ENCODE data around the gene GBP6.
"Not testable (repeated sequence)": the region's sequence is repeated elsewhere in the genome, so short reads cannot be mapped to it uniquely, and the experiment has no call there.

GBP6 gene

GRCh38 chr1:89369331-89369730, 5.5 kb downstream of the GBP6 start:
- DNase-seq: no peak

- DNase-seq: not testable (repeated sequence)
Observed at GRCh38 chr1:89373810-89374209, 10.0 kb downstream of the GBP6 start.

DNA sequence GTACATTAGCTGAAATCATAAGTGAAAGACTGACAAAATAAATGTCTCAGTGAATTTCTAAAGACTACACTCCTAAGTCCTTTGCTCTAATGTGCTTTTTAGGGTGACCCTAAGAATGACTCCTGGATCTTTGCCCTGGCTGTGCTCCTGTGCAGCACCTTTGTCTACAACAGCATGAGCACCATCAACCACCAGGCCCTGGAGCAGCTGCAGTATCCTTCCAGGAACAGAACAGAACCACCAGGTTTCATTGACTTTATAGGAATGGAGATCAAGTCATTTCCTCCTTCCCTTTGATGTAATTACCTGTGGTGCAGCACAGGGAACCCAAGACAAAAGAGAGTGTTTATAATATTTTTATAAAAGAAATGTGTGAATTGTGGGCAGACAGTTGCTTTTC, 14.1 kb downstream of the GBP6 start:
- no peak for DNase-seq

DNA sequence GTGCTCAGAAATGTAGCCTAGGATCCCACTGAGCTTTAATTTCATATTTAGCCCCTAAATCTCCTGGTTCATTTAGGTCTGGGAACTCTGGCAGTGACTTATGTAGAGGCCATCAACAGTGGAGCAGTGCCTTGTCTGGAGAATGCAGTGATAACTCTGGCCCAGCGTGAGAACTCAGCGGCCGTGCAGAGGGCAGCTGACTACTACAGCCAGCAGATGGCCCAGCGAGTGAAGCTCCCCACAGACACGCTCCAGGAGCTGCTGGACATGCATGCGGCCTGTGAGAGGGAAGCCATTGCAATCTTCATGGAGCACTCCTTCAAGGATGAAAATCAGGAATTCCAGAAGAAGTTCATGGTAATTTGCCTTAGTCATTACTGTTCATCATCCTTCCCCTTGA, 17.8 kb downstream of the GBP6 start:
- no peak for DNase-seq

GRCh38 chr1:89382479-89382878, 18.6 kb downstream of the GBP6 start:
- no peak for DNase-seq

DNA sequence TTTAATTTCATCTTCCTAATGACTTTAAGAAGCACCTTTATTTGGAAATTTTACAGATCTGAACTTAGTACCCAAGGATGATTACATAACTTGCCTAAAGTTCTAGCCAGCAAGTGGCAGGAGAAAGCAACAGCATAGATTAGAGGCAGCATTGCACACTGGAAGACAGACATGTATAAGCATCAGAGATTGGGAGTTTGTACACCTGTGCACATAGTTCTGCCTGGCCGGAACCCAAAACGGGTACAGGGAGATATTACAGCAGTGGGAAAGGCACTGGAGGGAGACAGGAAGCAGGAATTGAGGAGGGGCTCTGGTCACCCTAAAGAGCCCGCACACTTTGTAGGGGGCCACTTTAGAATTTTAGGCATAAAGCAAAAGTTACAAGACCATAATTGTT, 19.3 kb downstream of the GBP6 start:
- DNase-seq: no peak

DNA sequence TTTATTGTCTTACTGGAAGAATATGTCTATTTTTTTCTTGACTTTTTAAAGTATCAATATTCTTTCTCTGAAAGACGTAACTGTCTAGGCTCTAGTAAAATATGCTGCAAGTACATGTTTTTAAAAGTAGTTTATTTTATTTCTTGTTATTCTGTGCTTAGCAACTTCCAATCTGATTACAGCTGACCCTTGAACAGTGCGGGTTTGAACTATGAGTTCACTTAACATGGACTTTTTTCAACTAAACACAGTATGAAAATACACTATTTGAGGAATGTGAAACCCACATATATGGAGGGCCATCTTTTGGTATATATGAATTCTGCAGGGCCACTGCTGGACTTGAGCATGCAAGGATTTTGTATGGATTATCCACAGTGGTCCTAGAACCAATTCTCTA, 26.8 kb downstream of the GBP6 start:
- DNase-seq: no peak

- DNase-seq: no peak
Observed at GRCh38 chr1:89391686-89392085, 27.8 kb downstream of the GBP6 start.

DNA sequence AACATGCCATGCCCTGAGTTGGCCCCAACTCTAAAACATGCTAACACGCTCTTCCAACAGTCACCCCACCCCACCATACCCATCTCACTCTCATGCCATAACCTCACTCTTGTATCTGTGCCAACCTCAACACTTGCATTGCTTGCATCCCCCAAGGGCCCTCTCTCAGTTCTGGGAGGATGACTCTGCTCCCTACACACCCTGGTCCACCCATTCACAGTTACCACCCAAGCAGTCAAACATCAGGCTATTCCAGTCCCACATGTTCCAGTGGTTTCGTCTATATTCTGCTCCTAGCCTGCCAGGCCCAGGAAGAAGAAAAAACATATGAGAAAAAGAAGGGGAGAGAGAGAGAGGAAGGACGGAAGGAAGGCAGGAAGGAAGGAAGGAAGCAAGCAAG, 31.0 kb downstream of the GBP6 start:
- DNase-seq: no peak

DNA sequence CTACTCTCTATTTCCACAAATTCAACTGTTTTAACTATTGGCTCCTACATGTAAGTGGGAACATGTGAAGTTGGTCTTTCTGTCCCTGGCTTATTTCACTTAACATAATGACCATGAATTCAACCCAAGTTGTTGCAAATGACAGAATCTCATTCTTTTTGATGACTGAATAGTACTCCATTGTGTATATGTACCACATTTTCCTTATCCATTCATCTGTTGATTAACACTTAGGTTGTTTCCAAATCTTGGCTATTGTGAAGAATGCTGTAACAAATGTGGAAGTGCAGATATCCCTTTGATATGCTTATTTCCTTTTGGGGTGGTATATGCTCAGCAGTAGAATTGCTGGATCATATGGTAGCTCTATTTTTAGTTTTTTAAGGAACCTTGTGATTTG, 33.0 kb downstream of the GBP6 start:
- DNase-seq: no peak

DNA sequence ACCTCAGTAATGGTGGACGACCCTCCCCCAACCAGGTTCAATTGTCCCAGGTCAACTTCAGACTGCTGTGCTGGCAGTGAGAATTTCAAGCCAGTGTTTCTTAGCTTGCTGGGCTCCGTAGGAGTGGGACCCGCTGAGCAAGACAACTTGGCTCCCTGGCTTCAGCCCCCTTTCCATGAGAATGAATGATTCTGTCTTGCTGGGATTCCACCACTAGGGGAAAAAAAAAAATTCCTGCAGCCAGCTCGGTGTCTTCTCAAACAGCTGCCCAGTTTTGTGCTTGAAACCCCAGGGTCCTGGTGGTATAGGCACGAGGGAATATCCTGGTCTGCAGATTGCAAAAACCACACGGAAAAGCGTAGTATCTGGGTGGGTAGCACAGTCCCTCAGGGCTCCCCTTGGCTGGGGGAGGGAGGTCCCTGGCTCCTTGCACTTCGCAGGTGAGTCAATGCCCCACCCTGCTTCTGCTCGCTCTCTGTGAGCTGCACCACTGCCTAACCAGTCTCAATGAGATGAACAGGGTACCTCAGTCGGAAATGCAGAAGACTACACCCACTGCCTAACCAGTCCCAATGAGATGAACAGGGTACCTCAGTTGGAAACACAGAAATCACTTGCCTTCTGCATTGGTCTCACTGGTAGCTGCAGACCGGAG, 41.5 kb downstream of the GBP6 start:
- DNase-seq: no peak

GRCh38 chr1:89407360-89407759, 43.5 kb downstream of the GBP6 start:
- DNase-seq: no peak

DNA sequence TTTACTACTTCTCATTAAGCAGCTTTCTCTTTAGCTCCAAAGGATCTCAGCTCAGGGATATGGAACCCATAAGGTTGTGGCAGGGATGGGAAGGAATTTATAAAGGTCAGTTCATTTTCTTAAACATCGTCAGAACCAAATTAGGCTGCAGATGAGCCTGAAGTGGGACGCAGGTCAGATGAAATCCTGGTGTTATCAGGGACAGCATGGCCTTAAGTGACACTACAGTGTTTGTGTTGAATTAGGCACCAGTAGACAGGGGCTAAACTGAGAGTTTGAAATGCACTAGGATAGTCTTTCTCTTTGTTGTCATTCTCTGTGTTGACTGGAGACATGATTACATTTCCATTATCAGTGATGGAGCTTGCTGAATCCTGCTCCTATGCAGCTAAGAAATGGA, 43.9 kb downstream of the GBP6 start:
- not testable (repeated sequence) for DNase-seq

- no peak for DNase-seq
Observed at GRCh38 chr1:89425056-89425455, 61.2 kb downstream of the GBP6 start.

DNA sequence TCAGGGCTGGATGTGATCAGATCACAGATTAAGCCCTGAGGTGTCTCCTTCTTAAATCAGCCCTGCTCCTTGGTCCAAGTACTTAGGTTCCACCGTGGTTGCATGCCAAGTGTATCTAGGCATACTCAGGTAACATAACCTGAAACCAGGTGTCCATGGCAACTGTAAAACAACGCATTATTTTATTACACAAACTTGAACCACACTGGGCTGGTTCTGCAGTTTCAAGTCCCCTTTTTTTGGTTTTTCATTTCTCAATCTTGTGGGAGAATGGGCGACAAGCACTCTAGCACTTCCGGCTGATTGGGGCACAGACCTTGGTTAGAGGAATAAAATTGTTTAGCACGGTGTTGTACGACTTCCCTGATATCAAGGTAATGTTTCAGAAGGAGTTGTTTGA, 65.2 kb downstream of the GBP6 start:
- no peak for DNase-seq

GRCh38 chr1:89429681-89430080, 65.8 kb downstream of the GBP6 start:
- DNase-seq: not testable (repeated sequence)

DNA sequence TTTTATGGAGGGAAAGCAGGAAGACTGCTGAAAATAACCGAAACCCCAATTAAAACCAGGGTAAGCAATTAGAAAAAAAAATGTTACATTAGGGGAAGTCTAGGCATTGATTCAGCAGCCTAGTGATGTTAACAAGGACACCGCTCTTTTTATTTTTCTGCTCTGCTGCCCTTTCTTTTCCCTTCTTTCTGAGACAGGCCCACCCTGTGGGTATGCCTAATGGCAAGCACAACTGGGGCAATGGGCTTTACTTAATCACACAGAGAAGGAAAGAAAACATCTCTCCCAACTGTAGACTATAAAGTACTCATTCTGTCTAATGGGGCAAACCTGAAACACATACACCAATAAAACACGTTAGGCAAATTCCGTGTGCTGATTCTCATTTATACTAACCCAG, 69.6 kb downstream of the GBP6 start:
- no peak for DNase-seq

DNA sequence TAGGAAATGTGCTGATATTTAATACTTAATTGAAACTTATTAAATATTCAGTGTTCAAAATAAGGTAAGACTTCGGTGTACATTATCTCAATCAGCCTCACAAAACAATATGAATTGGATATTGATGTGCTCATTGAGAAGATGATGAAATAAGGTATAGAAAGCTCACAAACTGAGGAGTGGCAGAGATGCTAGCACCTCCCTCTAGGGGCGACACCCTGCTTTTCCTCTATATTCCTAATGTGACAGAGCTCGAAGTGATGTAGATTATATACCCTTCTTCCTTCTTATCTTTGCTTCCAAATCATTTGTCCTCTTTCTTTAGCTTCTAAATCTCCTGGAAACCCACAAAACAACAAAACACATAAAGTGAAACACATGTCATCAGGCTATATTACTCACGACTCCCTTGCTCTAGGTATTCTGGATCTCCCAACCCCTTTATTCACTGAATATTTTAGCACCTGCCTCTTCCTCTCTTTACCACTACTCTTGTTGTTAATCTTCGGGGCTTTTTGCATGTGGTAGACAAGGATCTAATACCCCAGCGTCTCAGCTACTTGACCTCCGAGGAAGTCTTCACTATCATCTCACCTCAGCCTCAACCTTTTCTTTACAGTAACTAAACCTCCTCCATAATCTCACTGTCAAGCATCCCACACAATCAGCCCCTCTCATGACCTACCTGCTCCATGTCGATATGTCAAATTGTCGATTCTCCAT, 70.4 kb downstream of the GBP6 start:
- not testable (repeated sequence) for DNase-seq
